ENCODE data around the gene NKAPL. TPM values are rescaled to one million over a fixed set of nuclear protein-coding genes. Genes with fewer than 3 reads are reported as not detected.

The NKAPL gene
- total RNA-seq, 1 donor from 2014 or later, result not detected

Other genes starting within 250 kb of the NKAPL start
- 0.25 to 0.39 TPM (median 0.26 TPM) in 3 replicates for gene ZNF165, start 178.7 kb upstream of the NKAPL start, total RNA-seq
- gene ZSCAN16, start 134.7 kb upstream of the NKAPL start, total RNA-seq, result 2.5 to 3.0 TPM (median 3.0 TPM) in 3 replicates
- 21.4 to 25.6 TPM (median 22.2 TPM) in 3 replicates for gene ZKSCAN8, start 117.4 kb upstream of the NKAPL start, total RNA-seq
- gene ZSCAN9, start 34.0 kb upstream of the NKAPL start, total RNA-seq, result 12.1 to 13.0 TPM (median 12.8 TPM) in 3 replicates
- gene ZKSCAN4, start 7.0 kb upstream of the NKAPL start, total RNA-seq, result 4.8 to 7.1 TPM (median 5.1 TPM) in 3 replicates
- 12.6 to 18.9 TPM (median 14.8 TPM) in 3 replicates for gene ZSCAN26, start 7.8 kb downstream of the NKAPL start, total RNA-seq
- 7.6 to 9.9 TPM (median 8.5 TPM) in 3 replicates for gene PGBD1, start 22.3 kb downstream of the NKAPL start, total RNA-seq
- gene ZSCAN31, start 76.9 kb downstream of the NKAPL start, total RNA-seq, result 1.8 to 2.6 TPM (median 2.0 TPM) in 3 replicates
- 4.9 to 7.8 TPM (median 5.5 TPM) in 3 replicates for gene ZKSCAN3, start 90.7 kb downstream of the NKAPL start, total RNA-seq
- 3.7 to 5.1 TPM (median 4.1 TPM) in 3 replicates for gene ZSCAN12, start 140.4 kb downstream of the NKAPL start, total RNA-seq
- 2.1 to 3.5 TPM (median 3.3 TPM) in 3 replicates for gene ZSCAN23, start 184.2 kb downstream of the NKAPL start, total RNA-seq